Activated T-cell treated with anti-CD3 and anti-CD28 coated beads for 24 hours (primary cell): ENCODE measurements around the gene KIF17.
A peak's percentile ranks its signal among the peaks of the same experiment; 100 is the strongest.

ENCODE experiments used
- DNase-seq: peaks from one replicate; pipeline ENCODE4 v3.0.0-alpha.2; 2020; ENCODE audit warnings: low read depth

The KIF17 gene

DNA sequence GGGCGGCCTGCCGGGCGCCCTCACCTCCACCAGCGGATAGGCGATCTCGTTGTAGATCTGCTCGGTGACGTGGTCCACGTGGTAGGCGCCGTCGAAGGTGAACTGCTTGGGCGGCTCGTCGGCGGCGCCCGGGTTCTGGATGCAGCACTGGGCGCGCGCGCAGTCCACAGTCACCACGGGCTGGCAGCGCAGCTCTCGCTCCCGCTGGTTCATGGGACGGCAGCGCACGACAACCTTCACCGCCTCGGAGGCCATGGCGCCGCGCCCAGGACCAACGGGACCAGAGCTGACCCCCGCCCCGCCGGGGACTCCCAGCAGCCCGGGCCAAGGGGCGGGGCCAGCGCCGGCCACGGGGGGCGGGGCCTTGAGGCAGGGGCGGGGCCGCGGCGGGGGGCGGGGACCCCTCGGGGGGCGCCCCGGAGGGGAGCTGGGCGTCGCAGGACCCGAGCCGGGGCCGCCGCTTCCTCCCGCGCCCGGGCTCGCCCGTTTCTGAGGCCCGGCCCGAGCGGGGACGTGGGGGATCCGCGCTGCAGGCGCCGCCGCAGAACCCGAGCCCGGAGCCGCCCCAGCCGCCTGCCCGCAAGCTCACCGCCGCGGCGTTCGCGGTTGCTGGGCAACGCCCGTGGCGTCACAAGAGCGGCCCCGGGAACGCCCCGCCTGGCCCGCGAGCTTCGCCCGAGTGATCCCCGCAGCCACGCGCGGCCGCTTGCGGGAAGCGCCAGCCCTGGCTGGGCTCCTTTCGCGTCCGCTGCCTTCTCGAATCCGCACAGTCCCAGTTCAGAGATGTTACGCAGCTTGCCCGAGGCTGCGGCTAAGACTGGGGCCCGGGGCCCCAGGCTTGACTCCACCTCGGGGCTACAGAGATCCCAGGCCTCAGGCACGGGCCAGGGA, at the start of gene KIF17:
TSS of gene KIF17 (minus strand) at position 556 of the 891 bp plus-strand sequence. CDS start at position 255, 301 bp downstream.
- DNase-seq: peak; percentile 53

DNA sequence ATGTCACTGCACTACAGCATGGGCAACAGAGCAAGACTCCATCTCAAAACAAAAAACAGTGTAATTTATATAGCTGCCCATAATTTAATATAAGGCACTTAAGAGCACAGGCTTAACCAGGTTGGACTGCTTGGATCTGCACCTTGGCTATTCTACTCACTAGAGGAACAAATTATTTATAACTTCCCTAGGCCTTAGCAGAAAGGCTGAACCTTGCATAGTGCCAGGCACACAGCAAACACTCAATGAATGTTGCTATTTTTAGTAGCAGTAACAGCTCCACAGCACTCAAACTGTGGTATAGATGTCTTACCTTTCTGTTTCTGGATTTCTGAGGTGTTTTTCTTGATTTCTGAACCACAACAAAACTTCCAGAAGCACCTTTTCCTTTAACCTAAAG, 49.5 kb upstream of the KIF17 start:
- no peak for DNase-seq

DNA sequence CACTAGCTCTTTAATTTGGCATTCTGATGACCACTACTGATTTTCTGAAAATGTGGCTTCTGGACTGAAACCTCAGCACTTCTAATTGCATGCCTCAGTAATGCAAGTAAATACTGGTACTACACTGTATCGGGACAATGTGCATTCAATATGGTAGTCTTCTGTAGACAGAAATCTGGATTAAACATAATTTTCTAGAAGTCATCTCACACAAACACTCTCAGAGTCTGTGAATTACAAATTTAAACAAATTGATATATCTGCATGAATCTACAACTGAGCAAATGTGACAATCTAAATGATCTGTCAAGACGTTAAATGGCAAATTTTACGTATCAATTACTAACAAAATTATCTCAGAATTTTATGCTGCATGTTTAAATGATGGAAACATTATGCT, 45.6 kb upstream of the KIF17 start:
- no peak for DNase-seq

DNA sequence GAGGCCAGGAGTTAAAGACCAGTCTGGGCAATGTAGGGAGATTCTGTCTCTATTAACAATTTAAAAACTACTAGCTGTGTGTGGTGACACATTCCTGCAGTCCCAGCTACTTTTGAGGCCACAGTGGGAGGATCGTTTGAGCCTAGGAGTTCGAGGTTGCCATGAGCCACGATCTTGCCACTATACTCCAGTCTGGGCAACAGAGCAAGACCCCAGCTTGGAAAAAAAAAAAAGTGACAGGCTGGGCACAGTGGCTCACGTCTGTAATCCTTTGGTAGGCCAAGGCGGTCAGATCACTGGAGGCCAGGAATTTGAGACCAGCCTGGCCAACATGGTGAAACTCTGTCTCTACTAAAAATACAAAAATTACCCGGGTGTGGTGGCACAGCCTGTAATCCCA, 42.5 kb upstream of the KIF17 start:
- no peak for DNase-seq

DNA sequence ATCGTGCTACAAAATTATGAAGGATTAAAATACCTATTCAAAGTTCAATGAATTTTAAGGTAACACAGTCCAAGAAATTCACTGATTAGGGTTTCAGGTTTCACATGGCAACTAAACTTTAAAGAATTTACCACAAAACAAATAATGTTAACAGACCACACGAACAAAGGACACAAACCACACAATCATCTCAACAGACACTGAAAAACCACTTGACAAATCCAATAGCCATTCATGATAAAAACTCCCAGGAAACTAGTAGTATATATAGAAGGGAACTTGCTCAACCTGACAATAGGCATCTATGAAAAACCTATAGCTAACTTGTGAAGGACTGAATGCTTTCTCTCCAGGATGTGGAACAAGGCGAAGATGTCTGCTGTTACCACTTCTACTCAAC, 35.8 kb upstream of the KIF17 start:
- no peak for DNase-seq

DNA sequence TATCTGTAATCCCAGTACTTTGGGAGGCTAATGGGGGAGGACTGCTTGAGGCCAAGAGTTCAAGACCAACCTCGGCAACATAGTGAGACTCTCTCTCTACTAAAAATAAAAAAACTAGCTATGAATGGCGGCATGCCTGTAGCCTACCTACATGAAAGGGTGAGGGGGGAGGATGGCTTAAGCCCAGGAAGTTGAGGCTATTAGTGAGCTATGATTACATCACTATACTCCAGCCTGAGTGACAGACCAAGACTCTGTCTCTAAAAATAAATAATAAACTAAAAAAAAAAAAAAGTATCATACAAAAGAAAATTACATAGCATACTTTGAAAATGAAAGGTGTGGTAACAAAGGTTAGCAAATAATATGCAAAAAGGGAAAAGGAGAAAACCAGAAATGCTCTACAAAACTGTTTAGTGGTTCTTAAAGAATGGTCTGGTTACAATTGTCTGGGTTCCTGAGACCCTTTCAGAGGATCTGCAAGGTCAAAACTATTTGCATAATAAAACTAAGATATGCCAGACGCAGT, 33.7 kb upstream of the KIF17 start:
- no peak for DNase-seq

DNA sequence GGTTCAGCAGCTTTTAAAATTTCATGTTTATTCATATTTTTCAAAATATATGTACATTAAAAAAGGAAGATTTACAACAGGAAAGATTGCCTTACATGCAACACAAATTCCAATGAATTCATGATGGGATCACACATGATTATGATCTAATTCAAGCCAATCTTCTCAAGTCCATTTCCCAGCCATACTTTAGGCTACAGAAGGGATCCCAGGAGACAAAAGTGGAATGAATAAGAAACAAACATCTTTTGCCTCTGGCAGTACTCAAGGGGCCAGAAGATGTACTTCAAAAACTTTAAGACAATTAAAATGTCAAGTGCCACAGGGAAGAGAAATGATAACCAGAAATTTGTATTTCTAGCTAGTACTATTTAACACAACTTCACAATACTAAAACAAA, 24.9 kb upstream of the KIF17 start:
- no peak for DNase-seq

DNA sequence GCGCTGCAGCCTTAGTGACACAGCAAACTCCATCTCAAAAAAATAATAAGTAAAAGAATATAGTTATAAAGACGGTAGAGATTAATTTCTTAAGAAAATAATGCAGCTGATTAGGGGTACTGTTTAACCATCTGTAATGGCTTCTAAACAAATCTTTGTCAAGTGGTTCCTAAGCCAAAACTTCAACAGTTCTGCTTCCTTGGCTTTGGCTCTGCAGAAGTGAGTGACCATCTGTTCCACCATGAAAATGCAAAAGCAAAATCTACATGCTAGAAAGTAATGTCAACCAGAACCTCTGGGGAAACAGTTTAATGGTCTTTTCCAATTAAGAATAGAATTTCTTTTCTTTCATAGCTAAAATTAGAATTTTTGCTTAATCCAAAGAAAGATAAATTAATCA, 23.0 kb upstream of the KIF17 start:
- no peak for DNase-seq

DNA sequence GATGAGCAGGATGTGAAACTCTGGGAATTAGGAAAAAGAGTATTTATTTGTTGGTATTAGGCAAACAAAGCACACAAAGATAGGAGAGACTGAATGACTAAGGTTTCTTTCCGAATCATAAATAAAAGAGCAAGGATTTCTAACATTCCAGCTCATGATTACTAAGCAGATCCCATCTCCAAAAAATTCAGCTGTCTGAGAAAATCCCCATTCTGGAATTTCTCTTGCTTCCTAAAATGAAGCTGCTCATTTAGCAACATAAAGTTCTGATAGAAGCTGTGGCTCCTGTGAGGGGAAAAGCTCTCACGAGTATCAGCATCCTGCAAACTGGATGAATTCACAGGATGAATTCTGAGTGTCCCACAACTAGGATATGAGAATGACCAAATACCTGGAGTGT, 21.4 kb upstream of the KIF17 start:
- no peak for DNase-seq

DNA sequence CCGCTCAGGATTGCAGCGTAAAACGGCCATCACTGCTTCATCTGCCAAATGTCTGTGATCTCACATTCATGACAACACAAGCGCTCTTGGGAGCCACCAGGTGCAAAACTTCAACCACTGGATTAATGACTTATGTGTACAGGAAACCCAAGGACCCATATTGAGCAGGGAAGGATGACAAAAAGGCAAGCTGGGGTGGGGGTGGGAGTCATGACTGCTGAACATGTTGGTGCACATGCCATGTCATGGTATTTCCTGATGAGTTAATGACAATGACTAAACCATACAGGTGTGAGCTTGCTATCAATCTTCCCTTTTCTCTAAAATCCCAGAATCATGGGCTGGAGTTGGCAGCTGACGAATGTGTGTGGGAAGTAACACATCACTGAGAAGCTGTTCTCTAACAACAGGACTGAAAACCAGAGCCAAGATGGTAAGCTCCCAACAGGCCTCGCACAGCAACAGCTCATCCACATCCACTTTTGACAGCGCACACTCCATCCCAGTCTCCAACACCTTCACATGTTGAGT, 17.8 kb upstream of the KIF17 start:
- no peak for DNase-seq

DNA sequence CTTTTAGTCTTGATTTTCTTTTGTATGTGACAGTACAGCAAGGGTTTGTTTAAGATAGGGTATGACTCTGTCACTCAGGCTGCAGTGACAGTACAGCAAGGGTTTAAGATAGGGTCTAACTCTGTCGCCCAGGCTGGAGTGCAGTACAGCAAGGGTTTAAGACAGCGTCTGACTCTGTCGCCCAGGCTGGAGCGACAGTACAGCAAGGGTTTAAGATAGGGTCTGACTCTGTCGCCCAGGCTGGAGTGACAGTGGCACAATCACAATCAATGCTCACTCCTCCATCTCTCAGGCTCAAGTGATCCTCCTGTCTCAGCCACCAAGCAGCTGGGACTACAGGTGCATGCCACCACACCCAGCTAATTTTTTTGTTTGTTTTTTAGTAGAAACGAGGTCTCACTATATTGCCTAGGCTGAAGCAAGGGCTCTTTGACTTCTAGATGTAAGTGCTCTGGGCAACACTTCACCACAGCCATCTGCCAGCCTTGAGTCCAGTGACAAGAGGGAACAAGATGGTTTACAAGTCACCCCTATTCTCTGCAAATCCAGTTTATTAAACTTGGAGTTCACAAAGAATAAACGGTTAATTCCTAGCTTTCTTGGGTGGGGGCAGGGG, 15.7 kb upstream of the KIF17 start:
- no peak for DNase-seq

DNA sequence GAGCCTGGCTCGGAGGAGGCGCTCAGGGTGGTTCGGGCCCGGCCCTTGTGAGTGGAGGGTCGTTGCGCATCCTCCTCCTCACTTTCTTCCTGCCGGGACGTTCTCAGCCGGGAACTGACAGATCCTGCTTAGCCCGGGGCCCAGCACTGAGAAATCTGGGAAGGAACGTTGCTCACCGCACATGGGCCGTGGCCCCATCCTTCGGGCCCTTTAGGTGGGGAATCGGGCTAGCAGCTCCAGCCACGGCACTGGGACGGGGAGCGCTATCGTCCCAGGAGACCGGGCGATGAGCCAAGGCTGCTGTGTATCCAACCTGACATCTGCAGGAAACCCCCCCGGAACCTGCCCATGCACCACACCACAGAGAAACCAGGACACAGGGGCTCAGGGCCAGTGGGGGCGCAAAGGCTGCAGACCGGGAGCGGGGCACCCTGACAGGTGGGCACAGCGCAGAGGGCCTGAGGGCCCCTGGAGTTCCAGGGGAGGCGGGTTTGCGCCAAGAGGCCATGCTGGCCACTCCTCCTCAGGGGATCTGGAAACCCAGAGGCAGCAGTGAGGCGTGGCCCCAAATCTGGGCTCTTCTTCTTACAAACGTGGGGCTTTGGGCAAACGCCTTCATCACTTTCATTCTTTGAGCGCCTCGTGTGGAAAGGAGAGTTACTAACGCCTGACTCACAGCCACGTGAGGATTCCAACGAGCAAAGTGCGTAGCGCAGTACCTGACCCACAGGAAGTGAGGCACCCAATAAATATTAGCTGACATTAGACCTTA, 15.0 kb upstream of the KIF17 start, which contains the start of gene SH2D5:
TSS of gene SH2D5 (minus strand) at position 116 of the 772 bp plus-strand sequence. CDS start 4,659 bp downstream, outside the sequence.
- DNase-seq: peak; percentile 77

DNA sequence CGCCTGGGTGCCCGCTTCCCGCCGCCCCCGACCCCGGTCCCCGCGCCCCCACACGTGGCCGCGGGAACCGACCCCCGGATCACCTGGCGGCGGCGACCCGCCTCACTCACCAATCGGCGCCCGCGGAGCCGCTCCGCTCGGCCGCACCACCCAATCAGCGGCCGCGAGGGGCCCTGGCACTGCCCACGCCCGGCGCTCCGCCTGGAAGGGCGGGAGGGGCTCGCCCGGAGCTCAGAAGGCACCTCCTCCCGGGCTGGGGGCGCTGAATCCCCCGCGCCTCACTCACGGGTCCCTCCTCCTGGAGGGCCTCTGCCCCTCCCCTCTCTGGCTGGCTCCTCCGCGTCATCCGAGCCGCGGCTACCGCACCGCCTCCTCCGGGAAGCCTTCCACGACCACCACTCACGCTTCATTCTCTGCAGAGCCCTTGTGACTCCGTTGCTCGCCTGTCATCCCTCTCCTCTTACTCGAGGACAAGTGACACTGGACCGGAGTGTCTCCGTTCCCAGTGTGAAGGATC, 14.3 kb upstream of the KIF17 start:
- DNase-seq: peak; percentile 48

DNA sequence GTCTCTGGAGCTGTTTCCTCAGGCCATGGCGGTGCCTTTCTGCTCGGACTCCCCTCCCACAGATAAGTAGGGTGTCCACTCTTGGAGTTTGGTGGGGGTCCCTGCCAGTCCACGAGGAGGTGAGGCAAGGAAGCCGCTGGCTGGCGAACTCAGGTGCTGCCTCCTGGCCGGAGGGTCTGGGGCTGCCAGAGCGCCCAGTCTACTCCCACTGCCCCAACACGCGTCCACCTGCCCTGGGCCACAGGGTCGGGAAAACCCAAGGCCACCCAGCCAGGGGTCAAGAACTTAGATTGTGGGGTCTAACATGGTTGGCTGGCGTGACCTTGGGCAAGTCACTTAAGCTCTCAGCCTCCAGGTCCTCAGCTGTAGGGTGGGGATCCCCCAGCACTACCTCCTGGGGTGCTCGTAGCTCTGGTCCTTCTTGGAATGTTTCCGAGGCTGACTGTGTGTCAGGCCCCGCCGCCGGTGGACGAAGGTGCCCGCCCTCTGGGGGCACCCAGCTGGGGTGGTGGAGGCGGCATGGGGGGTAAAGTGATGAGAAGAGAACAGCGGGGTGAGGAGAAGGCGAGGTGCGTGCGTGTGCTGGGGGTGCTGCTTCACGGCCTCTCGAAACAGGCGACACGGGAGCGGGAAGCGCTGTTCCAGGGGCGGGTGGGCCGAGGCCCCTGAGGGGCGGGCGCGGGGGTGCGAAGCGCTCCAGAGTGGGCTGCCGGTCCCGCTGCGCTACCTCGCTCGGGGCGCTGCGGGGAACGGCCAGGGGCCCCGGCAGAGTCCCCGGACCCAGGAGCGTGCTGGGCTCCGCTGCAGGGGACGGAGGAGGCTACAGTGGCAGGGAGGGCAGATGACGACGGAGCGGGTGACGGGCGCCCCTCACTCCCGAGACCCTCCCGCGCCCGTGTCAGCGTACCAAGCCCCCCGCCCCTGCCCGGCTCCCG, 13.5 kb upstream of the KIF17 start:
- no peak for DNase-seq

DNA sequence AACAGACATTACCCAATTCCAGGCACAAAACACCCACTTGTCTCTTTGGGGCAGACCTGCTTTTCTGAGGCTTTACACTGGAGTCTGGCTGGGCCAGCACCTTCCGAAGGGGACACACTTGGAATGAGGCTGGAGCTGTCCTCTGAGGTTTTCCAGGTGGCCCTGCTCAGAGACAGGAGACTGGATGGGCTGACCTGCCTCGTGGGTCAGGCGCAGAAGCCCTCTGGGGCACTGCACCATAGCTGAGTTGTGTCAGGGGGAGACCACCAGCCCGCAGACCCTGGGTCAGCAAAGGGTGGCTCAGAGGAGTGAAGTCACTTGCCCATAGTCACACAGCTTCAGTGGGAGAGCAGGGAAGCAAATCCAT, 12.9 kb upstream of the KIF17 start:
- DNase-seq: no peak

DNA sequence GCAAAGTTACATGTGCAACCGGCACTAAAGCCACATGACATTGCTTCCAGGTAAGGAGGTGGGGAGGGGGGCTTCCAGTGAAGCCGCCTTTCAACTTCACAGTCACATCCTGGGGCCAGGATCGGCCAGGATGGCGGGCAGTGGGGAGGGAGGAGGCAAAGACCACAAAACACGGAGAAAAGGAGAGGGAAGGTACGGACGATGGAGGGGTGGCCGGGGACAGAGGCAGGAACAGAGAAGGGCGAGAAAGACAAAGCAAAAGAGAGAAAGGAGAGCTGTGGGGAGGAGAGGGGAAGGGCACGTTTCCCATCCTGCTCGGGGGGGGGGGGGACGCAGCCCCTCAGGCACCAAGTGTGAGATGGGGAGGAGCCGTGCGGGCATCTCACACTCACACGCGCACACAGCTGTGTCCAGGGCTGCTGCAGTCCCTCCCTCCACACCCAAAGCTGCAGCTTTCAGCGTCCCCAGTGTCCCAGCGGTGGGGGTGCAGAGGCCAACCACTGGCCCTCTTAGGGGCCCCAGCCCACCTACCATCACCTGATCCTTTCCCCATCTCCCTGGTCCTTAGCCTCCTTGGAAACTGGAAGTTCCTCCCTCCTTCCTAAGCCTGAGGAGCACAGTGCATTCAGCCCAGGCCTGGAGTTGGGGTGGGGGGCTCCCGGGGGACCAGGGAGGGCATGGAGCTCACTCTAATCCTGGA, 12.3 kb upstream of the KIF17 start:
- DNase-seq: no peak

DNA sequence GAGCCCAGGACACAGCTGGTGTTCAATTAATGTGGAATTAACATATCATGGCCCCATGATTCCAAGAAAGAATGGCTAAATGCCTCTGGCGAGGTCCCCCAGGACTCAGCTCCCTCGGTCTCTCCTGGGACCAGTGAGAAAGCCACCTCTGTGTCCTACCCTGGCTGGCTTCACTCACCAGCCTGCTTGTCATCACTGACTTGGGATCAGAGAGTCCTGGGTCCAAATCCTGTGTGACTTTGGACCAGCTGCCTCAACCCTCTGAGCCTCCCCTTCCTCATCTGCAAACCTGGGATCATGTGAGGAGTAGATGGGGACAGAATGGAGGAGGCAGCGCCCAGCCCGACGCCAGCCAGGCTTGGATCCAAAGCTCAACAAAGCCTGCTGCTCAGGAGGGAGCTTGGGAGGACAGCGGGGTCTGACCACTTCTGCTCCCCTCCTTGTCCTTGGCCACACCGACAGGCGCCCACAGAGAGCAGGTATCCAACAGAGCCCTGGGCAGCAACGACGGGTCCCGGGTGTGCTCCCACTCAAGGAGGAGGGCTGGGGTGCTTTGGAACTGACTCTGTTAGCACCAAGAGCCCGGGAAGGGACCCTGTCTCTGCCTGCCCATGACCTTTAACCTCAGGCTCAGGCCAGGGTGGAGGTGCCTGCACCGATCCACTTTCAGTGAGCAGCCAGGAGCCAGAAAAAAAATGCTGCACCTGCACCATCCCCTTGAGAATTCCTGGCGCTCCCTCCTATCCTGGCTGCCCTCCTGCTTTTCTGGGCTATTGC, 11.5 kb upstream of the KIF17 start:
- no peak for DNase-seq

DNA sequence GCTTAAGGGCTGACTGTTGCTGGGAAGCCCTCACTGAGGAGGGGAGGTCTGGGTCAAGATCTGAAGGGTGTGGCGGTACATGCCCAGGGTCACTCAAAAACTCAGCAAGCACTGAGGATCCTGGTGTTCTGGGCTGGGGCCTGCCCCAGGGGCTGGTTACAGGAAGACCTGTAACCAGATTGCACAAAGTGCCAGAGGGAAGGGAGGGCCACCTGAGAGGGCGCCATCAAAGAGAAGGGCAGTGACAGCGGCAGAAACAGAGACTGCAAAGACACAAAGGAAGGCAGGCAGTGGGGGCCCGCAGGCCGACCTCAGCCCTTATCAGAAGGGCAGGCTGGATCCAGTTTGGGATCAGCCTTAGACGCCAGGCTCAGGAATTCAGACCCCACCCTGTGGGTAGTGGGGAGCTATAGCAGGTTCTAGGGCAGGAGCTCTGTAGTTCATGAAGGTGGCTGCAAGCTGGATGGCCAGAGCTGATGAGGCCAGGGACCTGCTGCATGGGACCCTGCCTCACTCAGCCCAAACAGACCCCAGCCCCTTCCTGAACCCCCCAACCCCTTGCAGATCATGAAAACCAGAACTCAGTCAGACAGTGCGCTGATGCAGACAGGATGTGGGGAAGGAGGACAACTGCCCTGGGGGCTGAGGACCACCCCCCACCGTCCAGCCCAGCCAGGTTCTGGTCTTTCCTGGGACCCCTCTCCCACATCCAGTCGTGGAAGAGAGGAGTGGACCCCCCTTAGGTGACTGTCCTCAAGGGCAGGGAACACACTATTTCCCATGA, 10.8 kb upstream of the KIF17 start:
- no peak for DNase-seq
